SH-SY5Y (cell line): Measurements from ENCODE around the gene OSBPL1A.

ENCODE experiments used
- GATA2 ChIP-seq: IDR thresholded peaks from 2 replicates; pipeline ENCODE4 v1.6.1; 2011; ENCODE audit warnings: mild to moderate bottlenecking, low read depth, low read length
- GATA3 ChIP-seq: IDR thresholded peaks from 2 replicates; pipeline ENCODE4 v1.6.1; 2011; ENCODE audit warnings: low read depth, mild to moderate bottlenecking, low read length, moderate library complexity

The OSBPL1A gene

GRCh38 chr18:24322584-24323136, 75.0 kb downstream of the OSBPL1A start:
- no peak for TF ChIP-seq GATA2
- TF ChIP-seq GATA3, result no peak

- no peak for TF ChIP-seq GATA2
- TF ChIP-seq GATA3, result no peak
Measured at GRCh38 chr18:24321071-24321470, 76.6 kb downstream of the OSBPL1A start.

DNA sequence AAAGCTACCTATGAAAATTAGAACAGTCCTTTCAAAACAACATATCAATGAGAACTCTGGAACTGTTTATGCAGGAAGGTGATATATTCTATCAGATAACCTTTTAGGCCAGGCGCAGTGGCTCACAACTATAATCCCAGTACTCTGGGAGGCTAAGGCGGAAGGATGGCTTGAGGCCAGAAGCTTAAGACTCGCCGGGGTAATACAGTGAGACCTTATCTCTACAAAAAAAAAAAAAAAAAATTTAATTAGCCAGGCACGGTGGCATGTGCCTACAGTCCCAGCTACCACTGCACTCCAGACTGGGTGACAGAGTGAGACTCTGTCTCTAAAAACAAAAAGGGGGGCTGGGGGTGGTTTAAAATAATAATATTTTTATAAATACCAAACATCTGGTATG, 77.9 kb downstream of the OSBPL1A start:
- TF ChIP-seq GATA3, result peak; percentile 22; the same call in 1 of the 2 replicates
- TF ChIP-seq GATA2, result peak; percentile 87

DNA sequence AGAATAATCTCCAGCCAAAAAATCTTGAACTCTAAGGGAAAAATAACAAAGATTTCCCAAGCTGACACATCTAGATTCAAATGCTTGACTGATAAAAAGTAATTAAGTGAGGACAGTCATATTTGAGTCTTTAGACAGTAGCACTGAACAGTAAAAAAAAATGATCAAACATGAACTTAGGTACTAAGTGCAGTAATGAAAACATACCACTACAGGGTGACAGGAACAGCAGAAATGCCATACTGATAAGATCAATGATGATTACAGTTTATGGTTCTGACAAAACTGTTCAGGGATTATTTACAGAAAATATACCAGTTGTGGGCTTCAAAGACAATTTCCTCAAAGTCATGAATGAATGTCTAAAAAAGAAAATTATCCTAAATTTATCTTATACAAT, 80.3 kb downstream of the OSBPL1A start:
- TF ChIP-seq GATA2 (no peak), GATA3 (no peak)

DNA sequence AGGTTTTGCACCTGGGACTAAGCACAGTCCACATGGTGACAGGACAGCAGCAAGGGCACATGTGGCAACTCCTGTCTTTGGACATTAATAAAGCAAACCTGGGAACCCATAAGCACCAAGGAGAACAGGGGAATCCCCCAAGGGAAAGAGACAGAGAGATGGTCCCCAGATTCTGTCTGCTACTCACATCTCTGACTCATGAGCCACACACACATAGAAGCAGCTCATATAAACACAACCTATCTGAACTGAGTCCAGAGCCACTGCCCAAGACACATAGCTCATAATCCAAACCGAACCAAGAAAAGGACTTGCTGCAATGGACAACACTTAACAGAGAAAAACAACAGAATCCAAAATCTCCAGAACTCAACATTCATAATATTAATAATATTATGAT, 82.5 kb downstream of the OSBPL1A start:
- TF ChIP-seq GATA2 (no peak), GATA3 (no peak)

GRCh38 chr18:24306201-24306600, 91.4 kb downstream of the OSBPL1A start:
- no peak for TF ChIP-seq GATA3
- no peak for TF ChIP-seq GATA2

DNA sequence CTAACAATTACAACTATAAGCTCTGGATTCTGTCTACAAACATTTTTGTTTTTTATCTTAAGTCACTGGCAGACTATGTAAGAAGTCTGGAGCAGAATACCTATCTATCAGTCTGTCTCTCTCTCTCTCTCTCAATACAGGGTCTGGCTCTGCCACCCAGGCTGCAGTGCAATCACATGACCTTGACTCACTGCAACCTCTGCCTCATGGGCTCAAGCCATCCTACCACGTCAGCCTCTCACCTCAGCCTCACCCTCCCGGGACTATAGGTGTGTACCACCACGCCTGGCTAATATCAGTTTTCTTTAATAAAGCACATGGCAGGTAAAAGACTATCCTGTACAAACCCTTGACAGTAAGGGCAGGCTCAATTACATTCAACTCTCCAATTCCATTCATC, 96.9 kb downstream of the OSBPL1A start:
- no peak for TF ChIP-seq GATA3
- TF ChIP-seq GATA2, result no peak

DNA sequence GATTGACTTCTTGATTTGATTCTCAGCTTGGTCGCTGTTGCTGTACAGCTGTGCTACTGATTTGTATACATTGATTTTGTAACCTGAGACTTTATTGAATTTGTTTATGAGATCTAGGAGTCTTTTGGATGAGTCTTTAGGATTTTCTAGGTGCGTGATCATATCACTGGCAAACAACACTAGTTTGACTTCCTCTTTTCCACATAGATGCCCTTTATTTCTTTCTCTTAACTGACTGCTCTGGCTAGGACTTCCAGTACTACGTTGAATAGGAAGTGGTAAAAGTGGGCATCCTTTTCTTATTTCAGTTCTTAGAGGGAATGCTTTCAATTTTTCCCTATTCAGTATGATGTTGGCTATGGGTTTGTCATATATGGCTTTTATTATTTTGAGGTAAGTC, 101.3 kb downstream of the OSBPL1A start:
- TF ChIP-seq GATA2, result no peak
- TF ChIP-seq GATA3, result no peak

- no peak for TF ChIP-seq GATA2
- TF ChIP-seq GATA3, result no peak
Measured at GRCh38 chr18:24293254-24293653, 104.4 kb downstream of the OSBPL1A start.

GRCh38 chr18:24278591-24278990, 119.0 kb downstream of the OSBPL1A start:
- no peak for TF ChIP-seq GATA2
- no peak for TF ChIP-seq GATA3

DNA sequence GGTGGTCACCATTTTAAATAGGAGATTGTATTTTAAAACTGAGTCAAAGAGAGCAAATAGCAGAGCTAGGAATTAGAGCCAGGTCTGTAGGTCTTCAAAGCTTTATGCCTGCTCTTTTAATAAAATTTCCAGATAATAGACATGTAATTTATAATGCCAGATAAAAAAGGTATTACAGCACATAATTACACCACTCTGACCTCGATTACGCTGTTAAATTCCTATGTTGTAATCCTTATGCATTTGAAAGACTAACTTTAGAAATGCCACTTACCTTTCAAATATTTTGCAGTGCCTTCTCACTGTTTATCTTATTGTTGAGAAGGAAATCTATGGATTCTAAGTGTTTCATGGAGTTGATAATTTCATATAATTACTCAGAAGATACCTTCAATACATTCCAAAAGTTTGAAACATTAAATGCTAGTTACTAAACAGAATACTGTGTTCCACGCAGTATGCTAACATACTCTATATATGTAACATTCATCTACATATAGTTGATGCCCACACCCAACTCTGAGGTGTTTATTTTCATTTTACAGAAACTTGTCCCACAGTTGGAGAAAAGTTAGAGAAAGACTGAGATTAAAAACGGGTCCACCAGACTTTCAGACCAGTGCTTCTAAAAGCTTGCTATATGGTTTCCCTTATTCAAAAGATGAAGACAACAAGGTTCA, 120.0 kb downstream of the OSBPL1A start:
- no peak for TF ChIP-seq GATA3
- TF ChIP-seq GATA2, result no peak

GRCh38 chr18:24276994-24277393, 120.6 kb downstream of the OSBPL1A start:
- TF ChIP-seq GATA3, result no peak
- TF ChIP-seq GATA2, result no peak

DNA sequence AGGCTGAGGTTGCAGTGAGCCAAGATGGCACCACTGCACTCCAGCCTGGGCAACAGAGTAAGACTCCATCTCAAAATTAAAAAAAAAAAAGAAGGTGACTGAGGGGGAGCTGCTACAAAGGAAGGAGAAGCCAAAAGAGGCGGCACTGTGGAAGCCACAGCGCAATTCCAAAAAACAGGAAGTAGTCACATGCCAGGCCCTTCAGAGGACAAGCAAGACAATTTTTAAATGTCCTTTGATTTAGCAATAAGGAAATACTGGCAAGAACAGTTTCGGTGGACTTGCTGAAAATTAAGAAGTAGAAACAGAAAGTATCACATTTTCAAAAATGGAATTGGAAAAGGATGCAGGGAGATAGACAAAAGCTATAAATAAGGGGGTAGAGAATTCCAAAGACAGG, 122.8 kb downstream of the OSBPL1A start:
- TF ChIP-seq GATA2 (no peak), GATA3 (no peak)

DNA sequence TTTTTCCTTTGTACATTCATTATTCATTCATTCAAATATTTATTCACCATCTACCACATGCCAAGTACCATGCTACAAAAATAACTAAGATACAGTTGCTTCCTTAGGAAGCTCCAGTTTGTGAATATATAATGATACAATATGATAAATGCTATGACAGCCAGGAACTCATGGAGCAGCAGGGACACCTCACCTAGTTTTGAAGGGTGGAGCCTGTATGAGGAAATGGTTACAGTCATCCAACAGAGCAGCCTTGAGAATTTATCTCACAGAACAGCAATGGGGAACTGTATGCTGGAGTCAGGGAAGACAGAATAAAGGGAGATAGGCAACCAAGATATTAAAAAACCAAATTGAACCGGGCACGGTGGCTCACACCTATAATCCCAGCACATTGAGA, 124.0 kb downstream of the OSBPL1A start:
- TF ChIP-seq GATA2 (no peak), GATA3 (no peak)

DNA sequence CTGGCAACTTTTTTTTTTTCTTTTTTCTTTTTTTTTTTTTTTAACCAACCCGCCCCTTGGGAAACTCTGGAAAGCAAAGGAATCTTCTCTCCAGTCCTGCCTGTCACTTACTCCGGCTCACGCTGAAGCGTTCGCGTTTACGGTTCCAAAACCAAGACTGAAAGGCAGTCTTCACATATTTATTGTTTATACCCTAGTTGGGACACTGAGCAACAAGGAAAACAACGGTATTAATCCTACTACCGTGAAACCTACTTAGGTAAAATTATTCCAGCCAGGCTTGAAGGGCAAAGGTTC, 125.4 kb downstream of the OSBPL1A start:
- TF ChIP-seq GATA2, result no peak
- no peak for TF ChIP-seq GATA3
